CD14-positive monocyte (primary cell): ENCODE results near the gene CAMKK2. TPM values are rescaled to one million over a fixed set of nuclear protein-coding genes. Genes with fewer than 3 reads are reported as not detected.

ENCODE experiments used
- DNase-seq, 3 donors: peaks; one replicate each; pipeline ENCODE4 v3.0.0-alpha.2; 2011 to 2022
- H2AFZ ChIP-seq: 2 replicates; pipeline ENCODE4 v1.6.0; 2012; ENCODE audit warnings: mild to moderate bottlenecking, low read depth, low read length, inconsistent platforms; ENCODE audit not compliant: insufficient read depth, poor library complexity, severe bottlenecking
- H3K27ac ChIP-seq, 2 donors: 1 replicate in 1 of 2; 2 replicates in 1 of 2; pipeline ENCODE4 v1.5.1; 2012 to 2013; ENCODE audit warnings: low read length in 2 of 2, control low read depth in 1 of 2, inconsistent platforms in 1 of 2, low read depth in 1 of 2, mild to moderate bottlenecking in 1 of 2
- H3K27me3 ChIP-seq, 2 donors: one replicate each; pipeline versions ENCODE4 v1.6.0 to v1.6.1; 2011 to 2013; ENCODE audit warnings: low read length in 2 of 2; ENCODE audit not compliant: control insufficient read depth in 2 of 2, insufficient read depth in 2 of 2
- H3K36me3 ChIP-seq, 2 donors: replicated peaks in 1 of 2; 1 replicate in 1 of 2; 2 replicates in 1 of 2; pipeline versions ENCODE4 v1.5.1 to v1.6.1; 2012 to 2013; ENCODE audit warnings: low read length in 2 of 2, control low read depth in 1 of 2, inconsistent platforms in 1 of 2, mild to moderate bottlenecking in 1 of 2; ENCODE audit not compliant: insufficient read depth in 2 of 2, control insufficient read depth in 1 of 2
- H3K4me1 ChIP-seq, 2 donors: 1 replicate in 1 of 2; 2 replicates in 1 of 2; pipeline versions ENCODE4 v1.5.1 to v1.6.1; 2012 to 2013; ENCODE audit warnings: low read length in 2 of 2, control low read depth in 1 of 2, inconsistent platforms in 1 of 2, mild to moderate bottlenecking in 1 of 2, moderate library complexity in 1 of 2; ENCODE audit not compliant: insufficient read depth in 2 of 2, control insufficient read depth in 1 of 2
- H3K4me2 ChIP-seq: replicated peaks from 2 replicates; pipeline ENCODE3; 2012; ENCODE audit warnings: low read length, moderate library complexity, mild to moderate bottlenecking; ENCODE audit not compliant: poor library complexity, severe bottlenecking; ENCODE audit errors: extremely low read depth
- H3K4me3 ChIP-seq, 3 experiments: fragments of 200-600 bp in 1 of 3; sonication (generic) in 1 of 3; replicated peaks in 1 of 3; 1 replicate in 2 of 3; 2 replicates in 1 of 3; pipeline ENCODE4 v1.5.1; 2011 to 2013; ENCODE audit warnings: low read length in 3 of 3, mild to moderate bottlenecking in 3 of 3, control low read depth in 2 of 3, low read depth in 2 of 3, inconsistent platforms in 1 of 3, moderate library complexity in 1 of 3
- H3K79me2 ChIP-seq: 2 replicates; pipeline ENCODE4 v1.6.0; 2012; ENCODE audit warnings: mild to moderate bottlenecking, control low read depth, inconsistent platforms, low read length, moderate library complexity; ENCODE audit not compliant: insufficient read depth
- H3K9ac ChIP-seq: 2 replicates; pipeline ENCODE4 v1.6.0; 2017; ENCODE audit warnings: low read length, mild to moderate bottlenecking; ENCODE audit not compliant: insufficient read depth, poor library complexity, severe bottlenecking
- H3K9me3 ChIP-seq, 2 donors: replicated peaks in 1 of 2; 1 replicate in 1 of 2; 2 replicates in 1 of 2; pipeline versions ENCODE4 v1.5.1 to v1.6.1; 2012 to 2013; ENCODE audit warnings: low read length in 2 of 2, control low read depth in 1 of 2; ENCODE audit not compliant: control insufficient read depth in 1 of 2, insufficient read depth in 1 of 2
- H4K20me1 ChIP-seq: 2 replicates; pipeline ENCODE4 v1.6.0; 2012; ENCODE audit warnings: mild to moderate bottlenecking, low read length, control low read depth, moderate library complexity; ENCODE audit not compliant: insufficient read depth
- H3K27ac Mint-ChIP-seq, 7 donors: one replicate each; pipeline ENCODE4 v1.8.0; 2020; ENCODE audit warnings: mild to moderate bottlenecking in 7 of 7, mixed read lengths in 7 of 7, moderate library complexity in 6 of 7, inconsistent platforms in 2 of 7
- H3K27me3 Mint-ChIP-seq, 3 donors: one replicate each; pipeline ENCODE4 v1.8.0; 2021 to 2022; ENCODE audit warnings: low read depth in 3 of 3, mild to moderate bottlenecking in 3 of 3, mixed read lengths in 3 of 3, moderate library complexity in 3 of 3, inconsistent platforms in 1 of 3
- H3K36me3 Mint-ChIP-seq, 2 donors: one replicate each; pipeline ENCODE4 v1.8.0; 2020; ENCODE audit warnings: mixed read lengths in 2 of 2, inconsistent platforms in 1 of 2, mild to moderate bottlenecking in 1 of 2
- H3K4me1 Mint-ChIP-seq: one replicate; pipeline ENCODE4 v1.8.0; 2020; ENCODE audit warnings: mild to moderate bottlenecking, mixed read lengths
- H3K4me3 Mint-ChIP-seq, 2 donors: one replicate each; pipeline ENCODE4 v1.8.0; 2020; ENCODE audit warnings: mild to moderate bottlenecking in 2 of 2, mixed read lengths in 2 of 2, moderate library complexity in 1 of 2
- H3K9me3 Mint-ChIP-seq, 7 donors: one replicate each; pipeline ENCODE4 v1.8.0; 2020 to 2022; ENCODE audit warnings: mixed read lengths in 7 of 7, mild to moderate bottlenecking in 6 of 7, moderate library complexity in 6 of 7, inconsistent platforms in 2 of 7
- CTCF ChIP-seq: fragments of 200-600 bp; IDR thresholded peaks from one replicate; pipeline ENCODE4 v1.8.0; 2022; ENCODE audit warnings: antibody characterized with exemption, mild to moderate bottlenecking
- WGBS: methylation state at CpG from one replicate; pipeline ENCODE4 v1.1.5; 2013; ENCODE audit warnings: missing lambda C conversion rate; ENCODE audit not compliant: insufficient coverage; 5-methylcytosine and 5-hydroxymethylcytosine counted together
- intact Hi-C, 2 donors: fragments of 100-400 bp; cut with micrococcal nuclease; formaldehyde crosslinking; loops; one replicate each; pipeline versions ENCODE4 v1.15.0 to v1.15.1; 2023
- polyA plus RNA-seq, 3 donors: library from polyadenylated mRNA; depleted of rRNA in 1 of 3; unstranded in 2 of 3; stranded (reverse) in 1 of 3; fragments of 300-500 nt in 2 of 3; fragments of >200 nt in 1 of 3; fragmentation: Illumina TruSeq in 2 of 3; gene quantifications; 1 replicate in 2 of 3; 2 replicates in 1 of 3; pipeline ENCODE4 v1.2.3, GENCODE V29; 2012 to 2021

The CAMKK2 gene
- polyA plus RNA-seq, 3 donors = 55.6 to 71.4 (median 71.0) TPM

DNA sequence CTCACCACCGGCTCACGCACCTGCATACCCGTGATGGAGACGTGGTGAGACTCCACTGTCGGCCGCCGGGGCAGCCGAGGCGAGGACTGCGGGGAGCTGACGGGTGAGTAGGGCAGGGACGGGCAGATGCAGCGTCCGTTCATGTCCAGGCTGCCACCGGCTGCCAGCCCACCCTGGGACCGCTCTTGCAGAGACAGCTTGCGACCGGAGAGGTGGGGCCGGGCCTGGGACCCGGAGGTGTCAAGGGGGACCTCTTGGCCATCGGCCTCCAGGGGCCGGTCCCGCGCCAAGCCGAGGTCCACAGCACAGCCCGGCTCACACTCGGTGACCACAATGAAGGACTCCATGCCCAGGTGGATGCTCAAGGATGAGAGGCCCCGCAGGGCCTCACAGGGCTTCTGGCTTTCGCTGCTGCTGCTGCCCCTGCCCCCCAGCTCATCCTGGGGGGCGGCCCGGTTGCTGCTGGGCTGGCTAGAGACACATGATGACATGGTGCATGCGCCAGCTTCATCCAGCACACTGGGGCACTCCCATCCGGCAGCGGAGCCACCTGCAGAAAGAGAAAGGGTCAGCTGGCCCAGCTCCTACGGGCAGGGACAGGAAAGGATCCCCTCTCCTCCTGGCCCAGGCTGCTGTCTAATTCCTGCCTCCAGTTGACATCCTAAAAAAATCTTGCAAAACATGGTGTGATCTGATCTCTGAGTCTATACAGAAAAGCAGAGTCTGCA, 22.3 kb downstream of the CAMKK2 start:
- H3K9me3 Mint-ChIP-seq = peaks cover 0 to 14% (median 7%) of the 10 kb centered on the region in 7 donors
- H3K36me3 ChIP-seq = peaks cover 53 to 63% of the 10 kb centered on the region in 2 donors

More for the DNA sequence above, 22.3 kb downstream of the CAMKK2 start:
- Histone ChIP-seq H3K4me3 (no peak overlapping the region), H3K4me2 (no peak overlapping the region), H3K4me1 (peaks cover 27 to 30% of the 10 kb centered on the region in 2 donors), H2AFZ (no peak overlapping the region), H3K27ac (peak overlapping the region in 1 of 2 donors; percentile 62), H3K9ac (no peak overlapping the region), H3K27me3 (no peaks in the 10 kb centered on the region), H3K79me2 (peaks cover 70% of the 10 kb centered on the region), H3K9me3 (no peaks in the 10 kb centered on the region), H4K20me1 (peaks cover 52% of the 10 kb centered on the region)
- Mint-ChIP-seq H3K4me1 (peaks cover 34% of the 10 kb centered on the region), H3K36me3 (peaks cover 59 to 81% of the 10 kb centered on the region in 2 donors), H3K27ac (peak overlapping the region in 5 of 7 donors; percentile 26 to 99 (median 77)), H3K4me3 (no peak overlapping the region), H3K27me3 (peaks cover 0 to 3% (median 2%) of the 10 kb centered on the region in 3 donors)
- no peak for DNase-seq
- intact Hi-C loops = loop anchor here in 1 of 2 donors (10.0 kb wide), 1 partner anchor 151 kb away; no protein-coding TSS in a partner anchor
- TF ChIP-seq CTCF = no peak
- 98% methylated on average over 34 of the region's 35 CpGs for WGBS
